WI38 (cell line): Measurements from ENCODE around the gene GMPPA.

Experiments
- H3K4me3 ChIP-seq: 2 replicates; pipeline ENCODE4 v1.5.1; 2011; ENCODE audit warnings: low read depth, mild to moderate bottlenecking, control low read depth, low read length
- CTCF ChIP-seq: IDR thresholded peaks from 2 replicates; pipeline ENCODE4 v1.5.1; 2012; ENCODE audit warnings: low read depth, mild to moderate bottlenecking, control low read depth, low read length

GMPPA gene

GRCh38 chr2:219524817-219525216, 26.1 kb downstream of the GMPPA start:
- H3K4me3 ChIP-seq = no peak overlapping the region
- no peak for TF ChIP-seq CTCF

- TF ChIP-seq CTCF = no peak
These were observed 27.0 kb downstream of the GMPPA start for GRCh38 chr2:219525533-219526232.

GRCh38 chr2:219526320-219527075, 27.8 kb downstream of the GMPPA start:
- TF ChIP-seq CTCF = no peak

More at GRCh38 chr2:219525533-219526232, 27.0 kb downstream of the GMPPA start:
- no peak overlapping the region for H3K4me3 ChIP-seq

GRCh38 chr2:219527076-219527394, 28.3 kb downstream of the GMPPA start:
- no peak overlapping the region for H3K4me3 ChIP-seq
- TF ChIP-seq CTCF = no peak

More at GRCh38 chr2:219526320-219527075, 27.8 kb downstream of the GMPPA start:
- no peak overlapping the region for H3K4me3 ChIP-seq

- H3K4me3 ChIP-seq = no peak overlapping the region
- no peak for TF ChIP-seq CTCF
These were observed 28.8 kb downstream of the GMPPA start for GRCh38 chr2:219527472-219527871.

- peak overlapping the region; percentile 37 for H3K4me3 ChIP-seq
- peak; percentile 93 for TF ChIP-seq CTCF
These were observed 31.6 kb downstream of the GMPPA start for GRCh38 chr2:219530048-219530963.
